ENCODE data around the gene SFXN5. TPM values are rescaled to one million over a fixed set of nuclear protein-coding genes. Genes with fewer than 3 reads are reported as not detected.
"Not testable (repeated sequence)": the region's sequence is repeated elsewhere in the genome, so short reads cannot be mapped to it uniquely, and the experiment has no call there.

Gene SFXN5
- total RNA-seq, 1 donor from 2014 or later: 10.3 TPM

GRCh38 chr2:73080321-73081131 lies 9.0 kb upstream of the SFXN5 start:
- intact Hi-C loops (cut with micrococcal nuclease): no loop called here

- intact Hi-C loops (cut with micrococcal nuclease): no loop called here
These were observed 8.1 kb upstream of the SFXN5 start for GRCh38 chr2:73079636-73080035.

GRCh38 chr2:73078457-73079411 lies 7.2 kb upstream of the SFXN5 start:
- intact Hi-C loops (cut with micrococcal nuclease): no loop called here

DNA sequence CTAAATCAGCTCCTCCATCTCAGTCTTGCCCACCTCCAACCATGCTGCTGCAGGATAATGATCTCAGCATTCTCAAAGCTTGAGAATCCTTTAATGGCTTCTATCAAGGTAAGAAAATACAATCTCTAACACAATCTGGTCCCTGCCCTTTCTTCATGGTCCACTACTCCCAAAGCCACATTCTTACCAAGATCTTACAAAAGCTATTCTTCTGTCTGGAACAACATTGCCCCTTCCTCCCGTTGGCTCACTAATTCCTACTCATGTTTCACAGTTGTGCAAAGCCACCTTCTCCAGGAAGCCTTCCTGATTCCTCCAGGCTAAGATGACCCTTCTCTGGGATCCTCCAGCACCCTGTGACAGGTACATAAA lies 5.9 kb upstream of the SFXN5 start:
- intact Hi-C loops (cut with micrococcal nuclease): no loop called here

GRCh38 chr2:73076701-73077423 lies 5.3 kb upstream of the SFXN5 start:
- intact Hi-C loops (cut with micrococcal nuclease): no loop called here

DNA sequence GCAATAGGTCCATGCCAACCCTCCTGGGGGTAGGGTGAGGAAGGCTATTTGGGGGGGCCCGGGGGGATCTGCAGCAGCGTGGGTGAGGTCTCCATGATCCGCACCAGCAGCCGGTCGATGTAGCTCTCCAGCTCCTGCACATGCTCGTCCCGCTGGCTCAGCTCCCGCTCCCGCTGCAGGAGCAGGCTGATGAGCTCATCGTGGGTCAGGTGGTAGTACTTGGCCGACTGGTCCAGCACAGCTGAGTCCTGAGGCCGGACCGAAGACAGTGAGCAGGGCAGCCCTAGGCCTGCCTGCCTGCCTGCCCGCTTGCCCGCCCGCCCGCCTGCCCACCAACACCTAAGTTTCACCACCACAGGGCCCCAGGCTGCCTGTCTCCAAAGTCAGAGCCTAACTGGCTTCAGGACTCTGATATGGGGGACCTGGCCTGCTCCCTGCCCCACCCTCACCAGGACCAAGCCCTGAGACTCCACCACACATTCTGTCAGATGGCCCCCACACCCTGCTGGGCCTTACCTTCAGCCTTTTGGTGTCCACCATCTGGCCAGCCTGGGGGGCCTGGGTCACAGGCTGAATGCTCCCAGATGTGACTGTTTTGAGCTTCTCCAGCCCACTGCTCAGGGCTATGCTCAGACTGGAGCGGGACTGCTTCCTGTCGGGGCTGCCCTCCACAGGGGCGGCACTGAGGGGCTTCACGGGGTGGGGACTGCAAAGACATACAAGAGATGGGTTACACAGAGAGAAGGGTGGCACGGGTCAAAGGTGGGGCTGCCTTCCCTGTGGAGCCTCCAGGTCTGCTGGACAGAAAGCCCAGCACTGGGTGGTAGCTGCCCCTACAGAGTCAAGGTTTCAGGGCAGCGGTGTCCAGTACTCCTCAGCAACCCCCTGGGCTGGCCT lies 4.2 kb upstream of the SFXN5 start:
- intact Hi-C loops (cut with micrococcal nuclease): no loop called here

DNA sequence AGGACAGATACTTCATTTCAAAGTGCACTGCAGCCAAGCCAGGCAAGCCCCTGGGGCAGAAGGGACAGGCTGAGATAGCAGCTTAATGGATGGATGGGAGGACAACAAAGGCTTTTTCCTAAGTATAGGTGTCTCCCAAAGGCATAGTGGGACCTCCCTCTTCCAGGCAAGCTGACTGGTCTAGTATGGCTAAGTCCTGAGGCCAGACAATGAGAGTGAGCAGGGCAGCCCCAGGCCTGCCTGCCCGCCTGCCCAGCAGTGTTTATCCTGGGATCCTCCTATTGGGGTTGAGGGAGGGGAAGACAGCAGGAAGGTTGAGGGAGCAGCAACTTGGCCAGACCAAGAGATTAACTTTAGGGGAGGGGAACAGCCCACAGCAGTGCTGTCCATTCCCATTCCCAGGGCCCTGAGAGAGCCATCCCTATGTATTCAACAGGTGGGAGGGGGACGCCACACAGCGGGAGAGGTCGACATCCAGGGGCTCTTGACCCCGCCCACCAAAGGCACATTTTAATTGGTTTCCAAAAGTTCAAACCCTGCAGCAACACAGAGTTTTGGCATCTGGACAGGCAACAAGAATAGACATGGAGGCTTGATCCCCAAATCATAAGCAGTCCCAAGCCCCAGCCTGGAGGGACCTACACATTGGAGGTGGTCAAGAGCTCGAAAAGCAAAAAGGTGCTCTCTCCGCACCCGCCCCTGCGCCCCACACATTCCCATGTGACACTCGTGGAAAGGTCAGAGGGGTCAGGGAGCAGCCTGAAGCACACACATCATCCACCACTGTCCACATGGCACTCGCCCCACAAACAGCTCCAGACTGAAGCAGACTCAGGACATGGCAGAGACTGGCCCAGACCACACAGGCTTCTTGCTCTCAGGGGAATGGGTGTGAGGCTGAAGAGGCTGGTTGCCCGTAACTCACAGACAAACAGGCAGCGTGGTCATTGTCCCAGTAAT lies 2.9 kb upstream of the SFXN5 start:
- intact Hi-C loops (cut with micrococcal nuclease): loop anchor here (5.0 kb wide), 1 partner anchor 88 kb away; no protein-coding TSS in a partner anchor

- intact Hi-C loops (cut with micrococcal nuclease): loop anchor here (5.0 kb wide), 1 partner anchor 90 kb away; no protein-coding TSS in a partner anchor
These were observed 904 bp upstream of the SFXN5 start for GRCh38 chr2:73072416-73072815.

- intact Hi-C loops (cut with micrococcal nuclease): loop anchor here (5.0 kb wide), 1 partner anchor 90 kb away; no protein-coding TSS in a partner anchor
These were observed 550 bp upstream of the SFXN5 start for GRCh38 chr2:73072129-73072395.

DNA sequence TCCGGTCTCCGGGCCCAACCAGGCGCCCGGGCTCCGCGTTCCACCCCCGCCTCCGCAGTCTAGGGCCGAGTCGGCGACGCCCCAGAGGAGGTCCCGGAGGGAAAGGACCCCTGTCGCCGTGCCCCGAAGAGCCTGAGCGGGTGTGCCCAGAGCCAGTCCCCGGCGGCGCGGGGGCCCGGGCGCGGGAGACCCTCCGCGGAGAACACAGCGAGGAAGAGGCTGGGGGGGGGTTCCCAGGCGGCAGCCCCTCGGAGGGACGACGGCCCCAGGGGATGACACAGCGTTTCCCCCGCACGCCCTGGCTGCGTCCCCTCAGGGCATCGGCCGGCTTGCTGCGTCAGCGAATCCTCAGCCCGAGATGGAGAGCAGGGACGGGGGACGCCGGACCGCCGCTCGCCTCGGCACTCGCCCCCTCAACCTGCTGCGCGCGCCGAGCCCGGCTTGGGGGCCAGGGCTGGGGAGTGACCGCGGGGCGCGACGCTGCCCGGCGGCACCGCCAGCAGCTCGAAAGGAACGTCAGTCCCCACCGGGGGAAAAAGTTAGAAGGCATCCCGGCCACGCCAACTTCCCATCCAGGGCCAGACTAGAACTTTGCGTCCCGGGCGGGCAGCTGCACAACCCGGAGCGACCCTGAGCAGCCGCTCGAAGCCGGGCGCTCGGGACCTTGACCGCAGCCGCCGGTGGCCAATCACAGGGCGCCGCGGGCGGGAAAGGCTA lies 711 bp downstream of the SFXN5 start:
- intact Hi-C loops (cut with micrococcal nuclease): loop anchor here (1.0 to 5.0 kb wide), 13 partner anchors 14 to 1844 kb away; partner anchors contain the start of genes ALMS1, EGR4, EXOC6B and PAIP2B

DNA sequence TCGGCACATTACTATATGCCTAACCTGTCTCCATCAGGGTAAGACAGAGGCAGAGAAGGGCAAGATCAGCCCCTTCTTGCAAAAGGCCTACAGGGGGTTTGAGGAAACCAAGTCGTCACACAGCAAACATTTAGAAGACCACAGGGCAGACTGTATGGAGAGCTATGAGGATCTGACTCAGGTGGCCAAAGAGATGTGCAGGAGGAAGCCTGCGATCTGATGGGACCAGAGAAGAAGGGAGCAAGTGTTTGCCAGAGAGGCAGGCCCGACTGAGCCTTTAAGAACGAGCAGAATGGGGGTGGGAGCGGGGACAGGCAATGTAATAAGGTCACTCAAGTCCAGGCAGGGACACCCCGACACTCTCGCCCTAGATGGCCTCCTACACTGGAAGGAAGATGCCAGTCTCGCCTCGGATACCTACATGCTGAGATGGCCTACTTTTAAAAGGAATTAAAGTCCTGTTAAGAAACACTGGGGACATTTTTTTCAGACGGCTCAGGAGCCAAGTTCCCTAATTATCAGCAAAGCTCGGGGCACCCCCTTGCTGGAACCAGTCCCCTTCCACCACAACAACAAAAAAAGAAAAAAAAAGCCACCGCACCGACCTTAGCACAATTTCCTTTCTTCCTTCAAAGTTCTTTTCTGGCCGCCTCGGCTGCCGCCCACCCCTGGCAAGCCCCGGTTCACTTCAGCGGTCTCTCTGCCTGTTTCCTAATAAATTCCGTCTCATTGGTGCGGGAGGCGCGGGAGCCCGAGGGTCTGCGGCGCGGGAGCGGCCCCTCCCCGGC lies 1.5 kb downstream of the SFXN5 start:
- intact Hi-C loops (cut with micrococcal nuclease): loop anchor here (2.0 to 5.0 kb wide), 2 partner anchors 92 to 115 kb away; no protein-coding TSS in a partner anchor

DNA sequence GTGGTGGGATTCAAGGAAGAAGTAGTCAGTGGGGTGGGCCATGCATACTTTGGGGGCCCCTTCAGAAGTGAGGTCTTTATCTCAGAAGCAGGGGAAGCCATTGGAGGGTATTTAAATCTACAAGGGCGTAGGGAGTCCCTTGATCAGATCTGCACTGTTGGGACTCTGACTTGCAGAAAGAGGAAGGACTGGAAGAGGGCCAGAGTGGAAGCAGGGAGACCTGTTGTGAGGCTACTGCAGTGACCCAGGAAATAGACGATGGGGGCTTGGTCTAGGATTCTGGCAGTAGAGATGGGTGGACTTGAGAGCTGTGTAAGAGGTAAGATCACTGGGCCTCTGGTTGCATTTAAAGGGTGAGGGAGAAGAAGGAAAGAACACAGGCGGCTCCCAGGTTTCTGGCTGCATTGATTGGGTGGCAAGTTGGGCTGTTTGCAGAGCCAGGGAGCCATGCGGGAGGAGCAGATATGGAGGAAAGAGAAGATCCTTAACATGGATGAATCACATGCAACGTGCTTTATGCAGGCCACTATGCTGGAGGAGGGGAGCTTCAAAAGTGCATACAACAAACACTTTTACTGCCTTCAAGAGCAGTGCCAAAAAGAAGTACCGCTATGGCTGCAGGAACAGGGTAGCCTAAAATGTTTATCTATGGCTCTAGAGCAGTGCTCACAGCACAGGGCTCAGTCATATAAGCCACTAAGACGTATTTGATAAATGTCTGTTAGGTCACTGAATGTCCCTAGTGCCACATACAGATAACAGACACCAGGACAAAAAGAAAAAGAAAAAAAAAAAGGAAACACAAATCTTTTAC lies 2.3 kb downstream of the SFXN5 start:
- intact Hi-C loops (cut with micrococcal nuclease): no loop called here

- intact Hi-C loops (cut with micrococcal nuclease): no loop called here
These were observed 3.4 kb downstream of the SFXN5 start for GRCh38 chr2:73068147-73068546.

GRCh38 chr2:73067043-73067442 lies 4.5 kb downstream of the SFXN5 start:
- intact Hi-C loops (cut with micrococcal nuclease): no loop called here

DNA sequence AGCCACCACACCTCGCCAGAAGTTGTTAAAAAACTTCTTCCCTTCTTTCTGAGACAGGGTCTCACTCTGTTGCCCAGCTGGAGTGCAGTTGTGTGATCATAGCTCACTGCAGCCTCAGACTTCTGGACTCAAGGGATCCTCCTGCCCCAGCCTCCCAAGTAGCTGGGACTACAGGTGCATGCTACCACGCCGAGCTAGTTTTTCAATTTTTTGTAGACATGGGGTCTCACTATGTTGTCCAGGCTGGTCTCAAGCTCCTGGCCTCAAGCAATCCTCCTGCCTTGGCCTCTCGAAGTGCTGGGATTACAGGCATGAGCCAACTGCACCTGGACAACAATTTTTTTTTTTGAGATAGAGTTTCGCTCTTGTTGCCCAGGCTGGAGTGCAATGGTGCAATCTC lies 6.4 kb downstream of the SFXN5 start:
- intact Hi-C loops (cut with micrococcal nuclease): not testable (repeated sequence)

- intact Hi-C loops (cut with micrococcal nuclease): no loop called here
These were observed 7.3 kb downstream of the SFXN5 start for GRCh38 chr2:73063909-73064875.
